Measurements from ENCODE around the gene TPSAB1. TPM values are rescaled to one million over a fixed set of nuclear protein-coding genes. Genes with fewer than 3 reads are reported as not detected.

Gene TPSAB1
- total RNA-seq, 1 experiment from 2014 or later: 0.25 TPM

- CTCF ChIA-PET: no interaction called here
- H3K79me2 ChIP-seq (ENCODE audit: insufficient read depth, low read length): no peaks in the 10 kb centered on the region
- H3K4me2 ChIP-seq (ENCODE audit: low read length): no peak overlapping the region
- no peaks in the 10 kb centered on the region for H3K27me3 ChIP-seq (ENCODE audit: insufficient read depth, low read length)
- ATAC-seq (no peak), DNase-seq (ENCODE audit: low read depth, low spot score) (no peak)
- TF ChIP-seq SRF (IDR thresholded peaks at IDR 0.05; ENCODE audit: low read depth) (no peak), ATF3 (IDR thresholded peaks at IDR 0.05) (no peak), ZFX (IDR thresholded peaks at IDR 0.05) (no peak), RAD21 (IDR thresholded peaks at IDR 0.05; ENCODE audit: low read depth) (no peak), ZBTB33 (IDR thresholded peaks at IDR 0.05; ENCODE audit: extremely low read depth, insufficient replicate concordance, low read length) (no peak), ZNF274 (IDR thresholded peaks at IDR 0.05; ENCODE audit: low read depth, low read length) (no peak), TCF7L2 (IDR thresholded peaks at IDR 0.05; ENCODE audit: borderline replicate concordance, extremely low read depth, insufficient read depth, insufficient read length) (no peak), FOSL1 (IDR thresholded peaks at IDR 0.05; ENCODE audit: low read depth) (no peak), POLR2A (IDR thresholded peaks at IDR 0.05; ENCODE audit: borderline replicate concordance, extremely low read depth, insufficient read depth, insufficient read length) (no peak), EZH2 (IDR thresholded peaks at IDR 0.05) (no peak), EZH2phosphoT487 (IDR thresholded peaks at IDR 0.05; ENCODE audit: borderline replicate concordance) (no peak), YY1 (IDR thresholded peaks at IDR 0.05; ENCODE audit: extremely low read depth, insufficient replicate concordance, low read depth, low read length) (no peak), MAX (IDR thresholded peaks at IDR 0.05) (no peak), POLR2AphosphoS5 (IDR thresholded peaks at IDR 0.05; ENCODE audit: low read depth, low read length) (no peak)
- RAD21 ChIA-PET (ENCODE audit: low non-redundant PET in 1 of 2, low total read pairs in 2 of 2, uncharacterized antibody in 2 of 2, unreplicated experiment in 2 of 2): no interaction called here
- intact Hi-C loops (cut with micrococcal nuclease): no loop called here
- H3K36me3 ChIP-seq (ENCODE audit: control insufficient read depth in 1 of 2, insufficient read depth in 2 of 2, low read length in 2 of 2): no peaks in the 10 kb centered on the region
- POLR2A ChIA-PET: no interaction called here
- H3K9me3 ChIP-seq (ENCODE audit: control insufficient read depth in 1 of 2, insufficient read depth in 1 of 2, low read depth in 1 of 2, low read length in 2 of 2): no peaks in the 10 kb centered on the region
- H2AFZ ChIP-seq (ENCODE audit: low read depth, low read length, poor library complexity, severe bottlenecking): no peak overlapping the region
- H3K4me3 ChIP-seq (replicated peaks in 1 of 2; ENCODE audit: low read depth in 1 of 2, low read length in 2 of 2): no peak overlapping the region
- H4K20me1 ChIP-seq (ENCODE audit: insufficient read depth): no peaks in the 10 kb centered on the region
- no peak overlapping the region for H3K9ac ChIP-seq (ENCODE audit: low read length)
- H3K9me2 ChIP-seq (ENCODE audit: insufficient read depth): no peaks in the 10 kb centered on the region
- H3K4me1 ChIP-seq (ENCODE audit: control insufficient read depth in 1 of 2, insufficient read depth in 2 of 2, low read length in 2 of 2): peaks cover 0 to 14% of the 10 kb centered on the region in 2 experiments; a peak in 2 of 4 replicates
- BruUV-seq (replicated peaks): no TSS peak
- H3K27ac ChIP-seq (ENCODE audit: low read depth, low read length): no peak overlapping the region
Observed at GRCh38 chr16:1201444-1201843, 39.1 kb upstream of the TPSAB1 start.

Data from HCT116 (cell line).